ENCODE results near the gene MED12L.

The MED12L gene

DNA sequence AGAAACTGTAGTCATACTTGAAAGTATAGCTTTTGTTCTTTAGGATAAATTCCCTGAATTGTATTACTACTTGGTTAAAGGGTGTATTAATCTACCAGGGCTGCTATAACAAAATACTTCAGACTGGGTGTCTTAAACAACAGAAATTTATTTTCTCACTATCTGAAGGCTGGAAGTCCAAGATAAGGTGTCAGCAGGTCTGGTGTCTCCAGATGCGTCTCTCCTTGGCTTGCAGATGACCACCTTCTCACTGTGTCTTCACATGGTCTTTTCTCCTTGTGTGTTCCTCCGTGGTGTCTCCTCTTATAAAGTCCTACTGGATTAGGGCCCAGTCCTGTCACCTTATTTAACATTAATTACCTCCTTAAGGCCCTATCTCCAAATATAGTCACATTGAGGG, 33.7 kb downstream of the MED12L start:
- DNase-seq = no peak
- Histone ChIP-seq H3K36me3 (ENCODE audit: control insufficient read depth, insufficient read depth, low read length) (no peaks in the 10 kb centered on the region), H3K23ac (ENCODE audit: low read length) (no peak overlapping the region), H3K18ac (ENCODE audit: low read length) (no peak overlapping the region), H4K8ac (ENCODE audit: low read depth, low read length) (no peak overlapping the region), H3K27ac (ENCODE audit: low read depth, low read length) (no peak overlapping the region), H3K4me2 (ENCODE audit: low read length) (no peak overlapping the region), H3K4ac (ENCODE audit: low read depth, low read length) (no peak overlapping the region), H3K4me3 (ENCODE audit: low read length) (no peak overlapping the region), H3K79me2 (ENCODE audit: control insufficient read depth, insufficient read depth, low read length) (no peaks in the 10 kb centered on the region), H3K9ac (ENCODE audit: low read length) (no peak overlapping the region), H2BK5ac (ENCODE audit: low read length) (no peak overlapping the region), H3K56ac (ENCODE audit: low read length) (no peak overlapping the region), H3K4me1 (ENCODE audit: control insufficient read depth, low read depth, low read length) (no peaks in the 10 kb centered on the region), H4K5ac (ENCODE audit: low read length) (no peak overlapping the region), H2BK120ac (ENCODE audit: low read depth, low read length) (no peak overlapping the region), H2AK5ac (ENCODE audit: low read length) (no peak overlapping the region), H2BK15ac (replicated peaks; ENCODE audit: low read depth) (no peak overlapping the region), H3K27me3 (ENCODE audit: insufficient read depth, low read length, poor library complexity) (no peaks in the 10 kb centered on the region), H3K79me1 (ENCODE audit: low read length) (peaks cover 3% of the 10 kb centered on the region)
- no CpG with 5 or more reads among the region's 2 CpGs for WGBS (ENCODE audit: extremely low coverage, insufficient coverage, low lambda C conversion rate)

DNA sequence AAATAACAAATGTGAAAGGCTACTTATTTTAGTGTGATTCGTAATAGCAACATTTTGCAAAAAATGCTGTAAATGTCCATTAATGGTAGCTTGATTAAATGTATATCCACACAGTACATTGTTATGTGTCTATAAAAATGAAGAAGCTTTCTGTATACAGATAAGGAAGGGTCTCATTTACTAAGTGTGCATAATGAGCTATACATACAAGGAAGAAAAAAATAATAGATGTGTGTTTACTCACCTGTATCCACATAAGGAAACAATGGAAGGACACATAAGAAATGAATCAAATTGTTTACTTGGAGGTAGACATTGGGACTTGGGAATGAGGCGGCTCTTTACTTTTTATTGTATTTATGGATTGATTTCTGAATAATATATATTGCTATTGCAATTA, 34.9 kb downstream of the MED12L start:
- H3K4me2 ChIP-seq (ENCODE audit: low read length) = no peak overlapping the region
- H3K4ac ChIP-seq (ENCODE audit: low read depth, low read length) = no peak overlapping the region
- no peaks in the 10 kb centered on the region for H3K27me3 ChIP-seq (ENCODE audit: insufficient read depth, low read length, poor library complexity)
- no peak overlapping the region for H2BK15ac ChIP-seq (replicated peaks; ENCODE audit: low read depth)
- H3K56ac ChIP-seq (ENCODE audit: low read length) = no peak overlapping the region
- H4K5ac ChIP-seq (ENCODE audit: low read length) = no peak overlapping the region
- H3K79me1 ChIP-seq (ENCODE audit: low read length) = no peaks in the 10 kb centered on the region
- no peaks in the 10 kb centered on the region for H3K36me3 ChIP-seq (ENCODE audit: control insufficient read depth, insufficient read depth, low read length)
- no peak overlapping the region for H4K8ac ChIP-seq (ENCODE audit: low read depth, low read length)
- no peak overlapping the region for H2AK5ac ChIP-seq (ENCODE audit: low read length)
- no peaks in the 10 kb centered on the region for H3K4me1 ChIP-seq (ENCODE audit: control insufficient read depth, low read depth, low read length)
- DNase-seq = no peak
- H3K18ac ChIP-seq (ENCODE audit: low read length) = no peak overlapping the region
- H2BK5ac ChIP-seq (ENCODE audit: low read length) = no peak overlapping the region
- no CpG with 5 or more reads among the region's 2 CpGs for WGBS (ENCODE audit: extremely low coverage, insufficient coverage, low lambda C conversion rate)
- no peak overlapping the region for H3K4me3 ChIP-seq (ENCODE audit: low read length)
- no peak overlapping the region for H3K27ac ChIP-seq (ENCODE audit: low read depth, low read length)
- no peak overlapping the region for H3K23ac ChIP-seq (ENCODE audit: low read length)
- no peak overlapping the region for H3K9ac ChIP-seq (ENCODE audit: low read length)
- H2BK120ac ChIP-seq (ENCODE audit: low read depth, low read length) = no peak overlapping the region
- H3K79me2 ChIP-seq (ENCODE audit: control insufficient read depth, insufficient read depth, low read length) = no peaks in the 10 kb centered on the region

DNA sequence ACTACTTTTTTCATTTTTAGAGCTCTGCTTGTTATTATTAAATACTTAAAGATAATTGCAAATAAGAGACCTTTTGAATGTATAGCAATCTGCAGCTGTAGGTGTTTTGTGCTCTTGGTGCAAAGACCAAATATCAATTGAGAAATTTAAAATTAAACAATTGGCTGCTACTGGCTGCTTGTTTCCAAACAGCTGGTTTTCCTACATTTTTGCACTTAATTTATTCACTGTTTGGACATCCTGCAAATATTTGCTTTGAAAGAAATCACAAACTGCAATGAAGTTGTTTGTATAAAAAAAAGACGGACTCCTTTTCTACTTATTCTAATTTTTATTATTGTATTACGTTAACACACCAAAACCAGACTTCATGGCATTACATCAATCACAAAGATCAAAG, 35.6 kb downstream of the MED12L start:
- Histone ChIP-seq H3K4me1 (ENCODE audit: control insufficient read depth, low read depth, low read length) (no peaks in the 10 kb centered on the region), H3K27me3 (ENCODE audit: insufficient read depth, low read length, poor library complexity) (no peaks in the 10 kb centered on the region), H3K4ac (ENCODE audit: low read depth, low read length) (no peak overlapping the region), H2BK120ac (ENCODE audit: low read depth, low read length) (no peak overlapping the region), H3K23ac (ENCODE audit: low read length) (no peak overlapping the region), H2AK5ac (ENCODE audit: low read length) (no peak overlapping the region), H3K56ac (ENCODE audit: low read length) (no peak overlapping the region), H3K4me3 (ENCODE audit: low read length) (no peak overlapping the region), H2BK15ac (replicated peaks; ENCODE audit: low read depth) (no peak overlapping the region), H3K27ac (ENCODE audit: low read depth, low read length) (no peak overlapping the region), H3K9ac (ENCODE audit: low read length) (no peak overlapping the region), H3K79me2 (ENCODE audit: control insufficient read depth, insufficient read depth, low read length) (no peaks in the 10 kb centered on the region), H3K79me1 (ENCODE audit: low read length) (no peaks in the 10 kb centered on the region), H3K4me2 (ENCODE audit: low read length) (no peak overlapping the region), H2BK5ac (ENCODE audit: low read length) (no peak overlapping the region), H3K18ac (ENCODE audit: low read length) (no peak overlapping the region), H4K5ac (ENCODE audit: low read length) (no peak overlapping the region), H3K36me3 (ENCODE audit: control insufficient read depth, insufficient read depth, low read length) (no peaks in the 10 kb centered on the region), H4K8ac (ENCODE audit: low read depth, low read length) (no peak overlapping the region)
- no peak for DNase-seq
- WGBS (ENCODE audit: extremely low coverage, insufficient coverage, low lambda C conversion rate) = no CpG with 5 or more reads among the region's 2 CpGs

DNA sequence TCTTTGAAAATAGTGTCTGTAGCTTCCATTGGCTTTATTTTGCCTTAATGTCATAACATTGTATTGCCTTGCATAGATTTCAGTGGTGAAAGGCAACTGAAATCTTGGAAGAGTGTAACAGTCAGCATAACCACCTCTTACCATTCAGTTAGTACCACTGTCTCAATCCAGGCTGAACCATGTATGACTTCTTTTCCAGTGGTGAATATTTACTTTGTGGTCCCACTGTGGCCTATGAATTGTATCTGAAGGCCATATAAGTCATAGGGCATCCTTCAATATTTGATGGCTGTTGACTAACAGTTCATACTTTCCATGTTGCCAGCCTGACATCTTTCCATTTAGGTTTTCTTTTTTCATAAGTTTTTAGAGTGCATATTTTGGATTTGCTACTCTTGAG, 38.4 kb downstream of the MED12L start:
- no peak overlapping the region for H3K27ac ChIP-seq (ENCODE audit: low read depth, low read length)
- H3K23ac ChIP-seq (ENCODE audit: low read length) = no peak overlapping the region
- no peak overlapping the region for H3K4ac ChIP-seq (ENCODE audit: low read depth, low read length)
- no peak overlapping the region for H4K8ac ChIP-seq (ENCODE audit: low read depth, low read length)
- H3K36me3 ChIP-seq (ENCODE audit: control insufficient read depth, insufficient read depth, low read length) = no peaks in the 10 kb centered on the region
- H3K4me1 ChIP-seq (ENCODE audit: control insufficient read depth, low read depth, low read length) = no peaks in the 10 kb centered on the region
- H2BK15ac ChIP-seq (replicated peaks; ENCODE audit: low read depth) = no peak overlapping the region
- no peak overlapping the region for H2BK5ac ChIP-seq (ENCODE audit: low read length)
- H2BK120ac ChIP-seq (ENCODE audit: low read depth, low read length) = no peak overlapping the region
- no peak for DNase-seq
- no peak overlapping the region for H2AK5ac ChIP-seq (ENCODE audit: low read length)
- no peak overlapping the region for H4K5ac ChIP-seq (ENCODE audit: low read length)
- H3K27me3 ChIP-seq (ENCODE audit: insufficient read depth, low read length, poor library complexity) = no peaks in the 10 kb centered on the region
- no peaks in the 10 kb centered on the region for H3K79me2 ChIP-seq (ENCODE audit: control insufficient read depth, insufficient read depth, low read length)
- no peak overlapping the region for H3K4me3 ChIP-seq (ENCODE audit: low read length)
- H3K9ac ChIP-seq (ENCODE audit: low read length) = no peak overlapping the region
- H3K79me1 ChIP-seq (ENCODE audit: low read length) = no peaks in the 10 kb centered on the region
- no peak overlapping the region for H3K56ac ChIP-seq (ENCODE audit: low read length)
- H3K18ac ChIP-seq (ENCODE audit: low read length) = no peak overlapping the region
- no peak overlapping the region for H3K4me2 ChIP-seq (ENCODE audit: low read length)

DNA sequence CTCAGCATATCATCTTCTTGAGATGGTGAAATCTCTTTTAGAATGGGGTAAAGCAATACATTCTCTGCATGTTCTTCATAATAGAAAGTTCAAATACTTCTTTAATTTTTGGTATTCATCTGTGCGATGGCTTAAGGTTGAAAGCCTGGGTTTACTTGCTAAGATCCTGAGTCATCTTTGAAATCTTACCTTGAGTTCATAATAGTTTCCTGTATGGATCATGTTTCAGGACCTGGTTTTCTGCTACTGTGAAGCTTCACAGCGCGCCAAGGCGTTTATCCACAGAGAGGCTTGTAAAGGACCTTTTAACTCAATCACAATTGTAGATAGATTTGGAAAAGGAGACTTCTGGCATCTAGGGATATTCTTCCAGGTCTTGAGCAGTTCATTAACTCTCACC, 39.0 kb downstream of the MED12L start:
- Histone ChIP-seq H2BK120ac (ENCODE audit: low read depth, low read length) (no peak overlapping the region), H4K5ac (ENCODE audit: low read length) (no peak overlapping the region), H3K23ac (ENCODE audit: low read length) (no peak overlapping the region), H3K4ac (ENCODE audit: low read depth, low read length) (no peak overlapping the region), H3K56ac (ENCODE audit: low read length) (no peak overlapping the region), H3K79me1 (ENCODE audit: low read length) (no peaks in the 10 kb centered on the region), H2BK5ac (ENCODE audit: low read length) (no peak overlapping the region), H3K27ac (ENCODE audit: low read depth, low read length) (no peak overlapping the region), H2BK15ac (replicated peaks; ENCODE audit: low read depth) (no peak overlapping the region), H3K4me2 (ENCODE audit: low read length) (no peak overlapping the region), H3K18ac (ENCODE audit: low read length) (no peak overlapping the region), H2AK5ac (ENCODE audit: low read length) (no peak overlapping the region), H4K8ac (ENCODE audit: low read depth, low read length) (no peak overlapping the region), H3K79me2 (ENCODE audit: control insufficient read depth, insufficient read depth, low read length) (no peaks in the 10 kb centered on the region), H3K4me1 (ENCODE audit: control insufficient read depth, low read depth, low read length) (no peaks in the 10 kb centered on the region), H3K4me3 (ENCODE audit: low read length) (no peak overlapping the region), H3K9ac (ENCODE audit: low read length) (no peak overlapping the region), H3K27me3 (ENCODE audit: insufficient read depth, low read length, poor library complexity) (no peaks in the 10 kb centered on the region), H3K36me3 (ENCODE audit: control insufficient read depth, insufficient read depth, low read length) (no peaks in the 10 kb centered on the region)
- DNase-seq = no peak
- no CpG with 5 or more reads among the region's 4 CpGs for WGBS (ENCODE audit: extremely low coverage, insufficient coverage, low lambda C conversion rate)

DNA sequence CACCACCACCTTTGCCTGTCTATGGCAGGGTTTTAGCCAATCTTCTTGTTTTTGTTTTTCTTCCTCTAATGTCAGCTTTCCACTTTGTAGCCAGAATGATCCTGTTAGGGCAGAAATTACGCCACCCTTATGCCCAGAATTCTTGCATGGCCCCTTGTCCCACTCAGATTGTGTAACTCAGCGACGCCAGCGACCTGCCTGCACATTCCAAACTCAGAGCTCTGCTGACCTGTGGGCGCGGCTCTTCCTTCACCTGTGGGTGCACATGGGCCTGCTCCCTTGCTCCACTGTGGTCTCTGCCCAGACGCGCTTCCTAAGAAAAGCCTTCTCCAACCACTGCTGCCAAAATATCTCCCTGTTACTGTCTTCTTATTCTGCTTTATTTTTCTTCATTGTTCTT, 45.0 kb downstream of the MED12L start:
- no peak overlapping the region for H2AK5ac ChIP-seq (ENCODE audit: low read length)
- no peaks in the 10 kb centered on the region for H3K79me2 ChIP-seq (ENCODE audit: control insufficient read depth, insufficient read depth, low read length)
- H3K23ac ChIP-seq (ENCODE audit: low read length) = no peak overlapping the region
- H2BK15ac ChIP-seq (replicated peaks; ENCODE audit: low read depth) = no peak overlapping the region
- H2BK120ac ChIP-seq (ENCODE audit: low read depth, low read length) = no peak overlapping the region
- no peak overlapping the region for H3K9ac ChIP-seq (ENCODE audit: low read length)
- H3K36me3 ChIP-seq (ENCODE audit: control insufficient read depth, insufficient read depth, low read length) = no peaks in the 10 kb centered on the region
- H2BK5ac ChIP-seq (ENCODE audit: low read length) = no peak overlapping the region
- no peak overlapping the region for H3K4me2 ChIP-seq (ENCODE audit: low read length)
- no peaks in the 10 kb centered on the region for H3K4me1 ChIP-seq (ENCODE audit: control insufficient read depth, low read depth, low read length)
- H3K27ac ChIP-seq (ENCODE audit: low read depth, low read length) = no peak overlapping the region
- H4K5ac ChIP-seq (ENCODE audit: low read length) = no peak overlapping the region
- WGBS (ENCODE audit: extremely low coverage, insufficient coverage, low lambda C conversion rate) = no CpG with 5 or more reads among the region's 8 CpGs
- no peaks in the 10 kb centered on the region for H3K27me3 ChIP-seq (ENCODE audit: insufficient read depth, low read length, poor library complexity)
- DNase-seq = no peak
- H3K79me1 ChIP-seq (ENCODE audit: low read length) = peaks cover 1% of the 10 kb centered on the region
- H3K56ac ChIP-seq (ENCODE audit: low read length) = no peak overlapping the region
- H3K18ac ChIP-seq (ENCODE audit: low read length) = no peak overlapping the region
- H4K8ac ChIP-seq (ENCODE audit: low read depth, low read length) = no peak overlapping the region
- no peak overlapping the region for H3K4ac ChIP-seq (ENCODE audit: low read depth, low read length)
- H3K4me3 ChIP-seq (ENCODE audit: low read length) = no peak overlapping the region
